A549 (cell line): ENCODE measurements around the gene MT1HL1. TPM values are rescaled to one million over a fixed set of nuclear protein-coding genes. Genes with fewer than 3 reads are reported as not detected.

Experiments
- ATAC-seq, 2 experiments: fragments of 200-7000 bp in 1 of 2; fragments of >200 bp in 1 of 2; cut with Nextera tagmentation in 1 of 2; cut with Tn5 transposase in 1 of 2; 3 replicates each; pipeline versions ENCODE4 v1.8.0 to v1.9.1; 2018 to 2020; ENCODE audit warnings: mild to moderate bottlenecking in 1 of 2, moderate library complexity in 1 of 2
- CTCF ChIA-PET: fragments of 300-600 bp; sonication (Branson Sonifier 250); formaldehyde crosslinking; extraction: SDS; loops from one replicate; lab custom pipeline; 2021; ENCODE audit warnings: antibody characterized with exemption, inconsistent platforms; lab: Yijun Ruan, JAX
- POLR2A ChIA-PET: fragments of 350-600 bp; formaldehyde crosslinking; extraction: SDS; loops from one replicate; lab custom pipeline; 2021; ENCODE audit warnings: antibody characterized with exemption, inconsistent platforms; lab: Yijun Ruan, JAX
- DNase-seq, 2 experiments: peaks; one replicate each; pipeline versions ENCODE4 v3.0.0 to v3.0.0-alpha.2; 2011 to 2016; ENCODE audit warnings: low read depth in 1 of 2, low spot score in 1 of 2
- FAIRE-seq: peaks from 2 replicates; lab custom pipeline; 2011; peaks lifted over from hg19 to GRCh38; lab: Jason Lieb, UNC
- H3K27ac ChIP-seq, 2 experiments: fragments of >200 bp; sonication (Bioruptor Twin); formaldehyde crosslinking; 3 replicates each; pipeline ENCODE4 v1.5.1; 2016 to 2017
- H3K4me1 ChIP-seq: fragments of >200 bp; sonication (Bioruptor Twin); formaldehyde crosslinking; 3 replicates; pipeline ENCODE4 v1.6.1; 2016
- H3K4me2 ChIP-seq: fragments of >200 bp; sonication (Bioruptor Twin); formaldehyde crosslinking; 3 replicates; pipeline ENCODE4 v1.6.1; 2016
- H3K4me3 ChIP-seq: fragments of >200 bp; sonication (Bioruptor Twin); formaldehyde crosslinking; 3 replicates; pipeline ENCODE4 v1.5.1; 2016
- H3K9me3 ChIP-seq: fragments of >200 bp; sonication (Bioruptor Twin); formaldehyde crosslinking; 3 replicates; pipeline ENCODE4 v1.6.1; 2016
- ATOH8 ChIP-seq: fragments of 250-450 bp; sonication (Bioruptor Pico); IDR thresholded peaks from 2 replicates; pipeline ENCODE4 v1.5.0; 2020; ENCODE audit warnings: low read depth, mild to moderate bottlenecking, moderate library complexity
- CBX8 ChIP-seq: fragments of 200-600 bp; sonication (generic); IDR thresholded peaks from 2 replicates; pipeline ENCODE4 v1.6.1; 2016
- CEBPB ChIP-seq, 2 experiments: fragments of >200 bp in 1 of 2; sonication (Bioruptor Twin) in 1 of 2; formaldehyde crosslinking in 1 of 2; IDR thresholded peaks; 2 replicates each; pipeline ENCODE4 v1.6.1; 2012 to 2016
- CHD2 ChIP-seq: fragments of 150-350 bp; IDR thresholded peaks from 2 replicates; pipeline ENCODE4 v1.6.1; 2014; ENCODE audit warnings: low read length; ENCODE audit not compliant: partially characterized antibody
- EHF ChIP-seq: fragments of 250-450 bp; sonication (Bioruptor Pico); IDR thresholded peaks from 2 replicates; pipeline ENCODE4 v1.5.0; 2020; ENCODE audit warnings: mild to moderate bottlenecking
- EHMT2 ChIP-seq: fragments of 200-600 bp; sonication (generic); IDR thresholded peaks from 2 replicates; pipeline ENCODE4 v1.6.1; 2016; ENCODE audit warnings: antibody characterized with exemption, low read depth, mild to moderate bottlenecking, moderate library complexity
- ELK1 ChIP-seq: fragments of 150-350 bp; IDR thresholded peaks from 2 replicates; pipeline ENCODE4 v1.6.1; 2014; ENCODE audit warnings: low read depth, mild to moderate bottlenecking, low read length
- EP300 ChIP-seq, 2 experiments: fragments of >200 bp; sonication (Bioruptor Twin); formaldehyde crosslinking; IDR thresholded peaks; 2 replicates in 1 of 2; 3 replicates in 1 of 2; pipeline ENCODE4 v1.6.1; 2016 to 2017
- ESRRA ChIP-seq: fragments of 150-350 bp; IDR thresholded peaks from 2 replicates; pipeline ENCODE4 v1.6.1; 2014; ENCODE audit warnings: mild to moderate bottlenecking, low read length, borderline replicate concordance
- FOSB ChIP-seq: fragments of 250-450 bp; sonication (Bioruptor Pico); IDR thresholded peaks from 2 replicates; pipeline ENCODE4 v1.5.0; 2020; ENCODE audit warnings: mild to moderate bottlenecking, moderate library complexity
- FOSL2 ChIP-seq, 2 experiments: fragments of 450-650 bp in 1 of 2; fragments of >200 bp in 1 of 2; sonication (Bioruptor Twin) in 1 of 2; formaldehyde crosslinking; IDR thresholded peaks; 2 replicates each; pipeline versions ENCODE4 v1.5.0 to v1.6.1; 2016 to 2020; ENCODE audit warnings: mild to moderate bottlenecking in 1 of 2, moderate library complexity in 1 of 2
- HDAC2 ChIP-seq: fragments of 200-600 bp; sonication (generic); IDR thresholded peaks from 2 replicates; pipeline ENCODE4 v1.6.1; 2016
- HES2 ChIP-seq: fragments of >200 bp; sonication (Bioruptor Twin); formaldehyde crosslinking; IDR thresholded peaks from 2 replicates; pipeline ENCODE4 v1.6.1; 2016
- HOXA7 ChIP-seq: fragments of 250-450 bp; sonication (Bioruptor Pico); IDR thresholded peaks from 2 replicates; pipeline ENCODE4 v1.5.0; 2020; ENCODE audit warnings: mild to moderate bottlenecking, moderate library complexity
- JUN ChIP-seq, 2 experiments: fragments of >200 bp; sonication (Bioruptor Twin); formaldehyde crosslinking; IDR thresholded peaks; 2 replicates in 1 of 2; 3 replicates in 1 of 2; pipeline ENCODE4 v1.6.1; 2016 to 2017
- JUNB ChIP-seq: fragments of >200 bp; sonication (Bioruptor Twin); formaldehyde crosslinking; IDR thresholded peaks from 2 replicates; pipeline ENCODE4 v1.6.1; 2016
- MAX ChIP-seq: IDR thresholded peaks from 2 replicates; pipeline ENCODE4 v1.6.1; 2012
- MAZ ChIP-seq: fragments of 150-350 bp; IDR thresholded peaks from 2 replicates; pipeline ENCODE4 v1.6.1; 2014; ENCODE audit warnings: antibody characterized with exemption, low read depth, low read length, borderline replicate concordance
- NPAS2 ChIP-seq: fragments of 250-450 bp; sonication (Bioruptor Pico); IDR thresholded peaks from 2 replicates; pipeline ENCODE4 v1.8.0; 2022; ENCODE audit warnings: mild to moderate bottlenecking, moderate library complexity, borderline replicate concordance
- PBX3 ChIP-seq: IDR thresholded peaks from 2 replicates; pipeline ENCODE4 v1.6.1; 2012
- RAD21 ChIP-seq, 2 experiments: fragments of >200 bp in 1 of 2; sonication (Bioruptor Twin) in 1 of 2; formaldehyde crosslinking in 1 of 2; IDR thresholded peaks in 1 of 2; conservative IDR thresholded peaks in 1 of 2; 2 replicates in 1 of 2; 3 replicates in 1 of 2; pipeline ENCODE4 v1.6.1; 2012 to 2018; ENCODE audit warnings: inconsistent platforms in 1 of 2
- RARB ChIP-seq: fragments of 250-450 bp; sonication (Bioruptor Pico); IDR thresholded peaks from 2 replicates; pipeline ENCODE4 v1.8.0; 2021; ENCODE audit warnings: mild to moderate bottlenecking, moderate library complexity
- RNF2 ChIP-seq: fragments of 200-600 bp; sonication (generic); IDR thresholded peaks from 2 replicates; pipeline ENCODE4 v1.6.1; 2016; ENCODE audit warnings: low read depth, mild to moderate bottlenecking, antibody characterized with exemption, moderate library complexity, borderline replicate concordance
- USF2 ChIP-seq: fragments of 450-650 bp; IDR thresholded peaks from 2 replicates; pipeline ENCODE4 v1.6.1; 2014; ENCODE audit warnings: antibody characterized with exemption
- WGBS: methylation state at CpG from one replicate; pipeline ENCODE4 v1.1.6; 2017; ENCODE audit errors: missing lambda C conversion rate; 5-methylcytosine and 5-hydroxymethylcytosine counted together
- polyA plus RNA-seq, 4 experiments: library from polyadenylated mRNA; depleted of rRNA in 3 of 4; stranded (reverse); fragments of >200 nt; fragmentation: RNase III in 1 of 4; extraction: RNeasy Plus Mini Kit Qiagen cat#74134 plus additional on column Dnase treatment in 1 of 4; gene quantifications; 2 replicates in 3 of 4; 3 replicates in 1 of 4; pipeline ENCODE4 v1.2.3, GENCODE V29; 2011 to 2017

MT1HL1 gene
- polyA plus RNA-seq, 2 of the 4 experiments (the other 2 are of a cell fraction): not detected

GRCh38 chr1:237041461-237041794, 37.2 kb upstream of the MT1HL1 start:
- Histone ChIP-seq H3K27ac (no peak overlapping the region), H3K4me3 (peak overlapping the region; percentile 46), H3K4me2 (peak overlapping the region; percentile 93), H3K4me1 (peaks cover 8% of the 10 kb centered on the region; the same call in 2 of the 3 replicates), H3K9me3 (no peaks in the 10 kb centered on the region)
- ChIA-PET CTCF (interaction anchor here (0.6 to 1.5 kb wide), 3 partner anchors 10 to 413 kb away, joined by 3 to 4 read pairs (median 3); no protein-coding TSS in a partner anchor), POLR2A (no interaction called here)
- ATAC-seq (peak in 1 of 2 experiments; percentile 12; a peak in 1 of 6 replicates), FAIRE-seq (no peak), DNase-seq (no peak)
- WGBS: 8% methylated on average over 7 of the region's 7 CpGs
- no peak for TF ChIP-seq CBX8
- TF ChIP-seq CEBPB (IDR thresholded peaks at IDR 0.05): peak in 1 of 2 experiments; percentile 94; a peak in 2 of 4 replicates

- ATAC-seq: no peak
- TF ChIP-seq HOXA7 (CRISPR knock-in tag) (no peak), PBX3 (no peak), RAD21 (conservative IDR thresholded peaks at IDR 0.05 in 1 of 2, IDR thresholded peaks at IDR 0.05 in 1 of 2) (no peak), ATOH8 (CRISPR knock-in tag) (no peak), EP300 (IDR thresholded peaks at IDR 0.05) (no peak), JUNB (no peak), RARB (CRISPR knock-in tag) (no peak)
- H3K4me3 ChIP-seq: no peak overlapping the region
- 45% methylated on average over 10 of the region's 10 CpGs for WGBS
- no peak for FAIRE-seq
- H3K4me2 ChIP-seq: no peak overlapping the region
- ChIA-PET CTCF (no interaction called here), POLR2A (no interaction called here)
- no peak overlapping the region for H3K27ac ChIP-seq
- H3K4me1 ChIP-seq: peaks cover 8% of the 10 kb centered on the region; the same call in 2 of the 3 replicates
- DNase-seq: no peak
- no peaks in the 10 kb centered on the region for H3K9me3 ChIP-seq
These were observed 36.6 kb upstream of the MT1HL1 start for GRCh38 chr1:237040823-237041222.

- no peaks in the 10 kb centered on the region for H3K9me3 ChIP-seq
- H3K4me3 ChIP-seq: no peak overlapping the region
- H3K4me2 ChIP-seq: no peak overlapping the region
- ChIA-PET CTCF (no interaction called here), POLR2A (no interaction called here)
- no peak for FAIRE-seq
- DNase-seq: no peak
- peaks cover 8% of the 10 kb centered on the region; the same call in 2 of the 3 replicates for H3K4me1 ChIP-seq
- 54% methylated on average over 6 of the region's 6 CpGs for WGBS
- H3K27ac ChIP-seq: no peak overlapping the region
- ATAC-seq: no peak
- TF ChIP-seq EHF (no peak), CHD2 (no peak), NPAS2 (CRISPR knock-in tag) (no peak), ELK1 (no peak), ESRRA (no peak), RNF2 (no peak), JUN (IDR thresholded peaks at IDR 0.05) (no peak), EHMT2 (no peak), USF2 (no peak), MAX (no peak), FOSB (CRISPR knock-in tag) (no peak), HDAC2 (no peak), HES2 (no peak), FOSL2 (IDR thresholded peaks at IDR 0.05) (no peak), FOSL2 (CRISPR knock-in tag; IDR thresholded peaks at IDR 0.05) (no peak), MAZ (no peak)
These were observed 34.0 kb upstream of the MT1HL1 start for GRCh38 chr1:237038211-237038610.
